ENCODE data around the gene NSMCE1. TPM values are rescaled to one million over a fixed set of nuclear protein-coding genes. Genes with fewer than 3 reads are reported as not detected.

The NSMCE1 gene
- total RNA-seq, 4 donors from 2014 or later, result 3.2 to 43.6 (median 35.6) TPM

DNA sequence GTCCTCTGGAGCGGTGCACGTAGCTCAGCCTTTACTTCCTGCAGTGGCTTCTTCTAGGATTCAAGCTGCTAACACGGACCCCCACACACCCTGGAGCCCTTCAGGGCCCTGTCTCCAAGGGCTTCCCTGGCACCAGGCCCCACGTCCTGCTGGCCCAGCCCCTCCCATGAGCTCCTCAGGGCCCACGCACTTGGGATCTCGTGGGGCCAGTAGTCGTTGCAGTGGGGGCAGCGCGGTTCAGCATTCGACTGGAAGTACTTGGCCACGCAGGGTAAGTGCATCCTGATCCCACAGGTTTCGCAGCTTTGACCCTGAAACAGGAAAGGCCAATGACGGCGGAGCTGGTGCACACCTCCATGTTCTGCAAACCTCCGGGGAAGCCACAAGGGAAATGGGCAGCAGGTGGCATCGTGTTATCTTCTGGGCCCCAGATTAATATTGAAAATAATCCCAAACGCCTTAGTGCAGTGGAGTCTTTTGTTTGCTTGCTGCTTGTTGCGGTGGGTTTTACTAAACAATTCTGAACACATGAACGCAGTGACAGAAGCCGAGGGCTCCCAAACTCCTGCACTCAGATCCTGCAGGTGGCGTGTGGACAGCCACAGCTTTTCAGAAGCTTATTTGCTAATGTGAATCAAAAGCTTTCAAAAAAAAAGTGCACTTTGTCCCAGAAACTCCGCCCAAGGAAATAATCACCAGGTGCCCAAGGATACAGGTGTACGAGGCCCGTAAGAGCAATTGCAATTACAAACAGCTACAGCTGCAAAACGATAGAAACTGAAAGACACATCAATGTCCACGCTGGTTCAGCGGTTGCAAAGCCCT lies 42.8 kb downstream of the NSMCE1 start:
- TF ChIP-seq, protein P1, sequence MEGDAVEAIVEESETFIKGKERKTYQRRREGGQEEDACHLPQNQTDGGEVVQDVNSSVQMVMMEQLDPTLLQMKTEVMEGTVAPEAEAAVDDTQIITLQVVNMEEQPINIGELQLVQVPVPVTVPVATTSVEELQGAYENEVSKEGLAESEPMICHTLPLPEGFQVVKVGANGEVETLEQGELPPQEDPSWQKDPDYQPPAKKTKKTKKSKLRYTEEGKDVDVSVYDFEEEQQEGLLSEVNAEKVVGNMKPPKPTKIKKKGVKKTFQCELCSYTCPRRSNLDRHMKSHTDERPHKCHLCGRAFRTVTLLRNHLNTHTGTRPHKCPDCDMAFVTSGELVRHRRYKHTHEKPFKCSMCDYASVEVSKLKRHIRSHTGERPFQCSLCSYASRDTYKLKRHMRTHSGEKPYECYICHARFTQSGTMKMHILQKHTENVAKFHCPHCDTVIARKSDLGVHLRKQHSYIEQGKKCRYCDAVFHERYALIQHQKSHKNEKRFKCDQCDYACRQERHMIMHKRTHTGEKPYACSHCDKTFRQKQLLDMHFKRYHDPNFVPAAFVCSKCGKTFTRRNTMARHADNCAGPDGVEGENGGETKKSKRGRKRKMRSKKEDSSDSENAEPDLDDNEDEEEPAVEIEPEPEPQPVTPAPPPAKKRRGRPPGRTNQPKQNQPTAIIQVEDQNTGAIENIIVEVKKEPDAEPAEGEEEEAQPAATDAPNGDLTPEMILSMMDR (IDR thresholded peaks at IDR 0.05), result no peak
- TF ChIP-seq POLR2A (IDR thresholded peaks at IDR 0.05), result no peak
- H3K27me3 ChIP-seq, result no peaks in the 10 kb centered on the region
- H3K36me3 ChIP-seq, result no peaks in the 10 kb centered on the region
- DNase-seq, result no peak
- intact Hi-C loops (cut with DNase I; ENCODE audit: low total_unique reads), result no loop called here
- H3K4me1 ChIP-seq, result peaks cover 0 to 7% of the 10 kb centered on the region in 2 donors
- no peak overlapping the region for H3K27ac ChIP-seq
- no peak overlapping the region for H3K4me3 ChIP-seq
- H3K9me3 ChIP-seq, result no peaks in the 10 kb centered on the region

DNA sequence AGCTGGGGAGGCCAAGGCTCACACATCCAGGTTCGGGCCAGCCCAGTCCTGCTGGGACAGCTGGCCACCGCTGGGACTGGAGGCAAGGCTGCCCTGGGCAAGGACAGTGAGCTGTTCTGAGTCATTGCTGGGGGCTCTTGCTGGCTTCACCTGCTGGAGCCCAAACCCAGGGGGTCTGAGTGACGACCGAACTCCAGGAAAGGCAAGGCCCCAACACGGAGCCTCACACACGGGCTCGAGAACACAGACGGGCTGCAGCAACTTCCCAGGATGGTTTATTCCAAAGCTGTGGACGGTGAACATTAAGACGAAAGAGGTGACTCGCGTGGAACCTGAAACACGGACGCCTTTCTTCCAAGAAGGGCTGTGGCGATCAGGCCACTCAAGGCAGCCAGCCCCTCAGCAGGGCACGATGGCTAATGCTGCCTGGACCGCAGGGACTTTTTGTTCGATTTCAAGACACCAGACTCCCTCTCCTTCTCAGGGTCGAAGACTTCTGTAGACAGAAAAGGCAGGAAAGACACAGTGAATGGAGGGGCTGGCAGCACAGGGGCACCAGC lies 43.8 kb downstream of the NSMCE1 start:
- no peaks in the 10 kb centered on the region for H3K27me3 ChIP-seq
- H3K4me3 ChIP-seq, result no peak overlapping the region
- H3K27ac ChIP-seq, result no peak overlapping the region
- no peak for DNase-seq
- TF ChIP-seq POLR2A (IDR thresholded peaks at IDR 0.05), result no peak
- TF ChIP-seq, protein P1 (IDR thresholded peaks at IDR 0.05), result no peak
- intact Hi-C loops (cut with DNase I; ENCODE audit: low total_unique reads), result no loop called here
- H3K9me3 ChIP-seq, result no peaks in the 10 kb centered on the region
- H3K4me1 ChIP-seq, result peaks cover 0 to 7% of the 10 kb centered on the region in 2 donors
- no peaks in the 10 kb centered on the region for H3K36me3 ChIP-seq

DNA sequence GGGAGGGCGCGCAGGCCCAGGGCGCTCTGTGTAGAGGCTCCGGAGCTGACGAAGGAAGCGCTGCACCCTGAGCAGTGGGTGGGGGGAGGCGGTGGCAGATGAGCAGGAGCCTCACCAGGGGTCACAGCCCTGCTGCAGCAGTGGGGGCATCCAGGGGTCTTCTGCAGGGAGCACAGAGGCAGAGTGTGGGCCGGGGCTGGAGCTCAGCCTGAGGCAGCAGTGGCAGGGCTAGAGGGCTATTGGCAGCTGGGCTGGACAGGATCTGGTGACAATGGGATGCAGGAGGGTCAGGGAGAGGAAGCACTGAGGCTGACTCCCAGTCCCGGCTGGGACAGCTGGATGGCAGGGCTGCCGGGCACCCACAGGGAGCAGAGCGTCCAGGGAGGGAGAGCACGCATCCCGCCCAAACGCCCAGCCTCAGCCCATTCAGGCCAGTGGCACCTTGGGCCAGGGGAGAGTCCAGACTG lies 44.3 kb downstream of the NSMCE1 start:
- Histone ChIP-seq H3K27me3 (no peaks in the 10 kb centered on the region), H3K36me3 (no peaks in the 10 kb centered on the region), H3K27ac (no peak overlapping the region)

DNA sequence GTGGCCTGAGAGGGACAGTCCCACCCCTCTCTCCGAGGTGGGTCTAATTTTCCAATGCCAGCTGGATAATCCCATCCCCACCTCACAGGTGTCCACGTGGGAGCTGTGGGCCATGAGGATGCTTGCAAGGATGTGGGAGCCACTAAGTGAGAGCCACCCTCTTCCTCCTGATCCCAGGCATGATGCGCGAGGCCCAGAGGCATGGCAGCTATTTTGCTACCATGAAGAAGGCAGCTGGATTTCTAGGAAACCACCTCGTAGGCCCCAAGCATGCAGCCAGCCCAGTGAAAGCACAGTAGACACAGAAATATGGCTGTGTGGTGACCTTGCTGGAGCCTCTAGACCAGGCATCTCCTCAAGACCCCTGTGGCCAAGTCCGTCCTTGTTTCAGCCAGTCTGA lies 44.9 kb downstream of the NSMCE1 start:
- no peaks in the 10 kb centered on the region for H3K9me3 ChIP-seq
- peaks cover 0 to 7% of the 10 kb centered on the region in 2 donors for H3K4me1 ChIP-seq
- no peaks in the 10 kb centered on the region for H3K27me3 ChIP-seq
- no peaks in the 10 kb centered on the region for H3K36me3 ChIP-seq
- intact Hi-C loops (cut with DNase I; ENCODE audit: low total_unique reads), result no loop called here
- DNase-seq, result no peak
- TF ChIP-seq POLR2A (IDR thresholded peaks at IDR 0.05), result no peak
- TF ChIP-seq, protein P1 (IDR thresholded peaks at IDR 0.05), result no peak
- no peak overlapping the region for H3K4me3 ChIP-seq
- H3K27ac ChIP-seq, result peak overlapping the region in 1 of 2 donors; percentile 73

More for the DNA sequence above, 44.3 kb downstream of the NSMCE1 start:
- H3K4me1 ChIP-seq, result peaks cover 0 to 7% of the 10 kb centered on the region in 2 donors
- no peak overlapping the region for H3K4me3 ChIP-seq
- no peaks in the 10 kb centered on the region for H3K9me3 ChIP-seq
- TF ChIP-seq, protein P1 (IDR thresholded peaks at IDR 0.05), result no peak
- TF ChIP-seq POLR2A (IDR thresholded peaks at IDR 0.05), result no peak
- intact Hi-C loops (cut with DNase I; ENCODE audit: low total_unique reads), result no loop called here
- no peak for DNase-seq

DNA sequence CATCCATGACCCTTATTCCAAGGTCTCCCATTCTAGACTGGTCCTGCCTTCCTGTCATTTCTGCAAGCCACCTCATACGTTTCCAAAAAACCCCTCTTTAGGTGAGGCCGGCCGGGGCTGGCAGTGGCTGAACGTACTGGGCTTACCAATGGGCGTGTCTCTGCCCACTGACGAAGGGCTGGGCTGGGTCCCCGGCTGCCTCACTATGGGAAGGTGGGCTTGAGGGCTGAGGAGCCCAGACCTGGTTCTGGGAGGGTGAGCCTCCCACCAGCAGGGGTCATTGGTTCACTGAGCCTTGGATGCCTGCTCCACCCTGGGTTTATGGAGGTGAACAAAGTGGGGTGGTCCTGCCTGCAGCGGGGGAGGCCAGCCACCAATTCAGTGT lies 45.4 kb downstream of the NSMCE1 start:
- Histone ChIP-seq H3K4me1 (peaks cover 0 to 7% of the 10 kb centered on the region in 2 donors), H3K27ac (peak overlapping the region in 1 of 2 donors; percentile 73), H3K27me3 (no peaks in the 10 kb centered on the region), H3K36me3 (no peaks in the 10 kb centered on the region), H3K4me3 (no peak overlapping the region), H3K9me3 (no peaks in the 10 kb centered on the region)
- intact Hi-C loops (cut with DNase I; ENCODE audit: low total_unique reads), result no loop called here
- no peak for DNase-seq
- TF ChIP-seq, protein P1 (IDR thresholded peaks at IDR 0.05), result no peak
- no peak for TF ChIP-seq POLR2A (IDR thresholded peaks at IDR 0.05)
